ENCODE results near the gene CDC42EP5.

The CDC42EP5 gene

DNA sequence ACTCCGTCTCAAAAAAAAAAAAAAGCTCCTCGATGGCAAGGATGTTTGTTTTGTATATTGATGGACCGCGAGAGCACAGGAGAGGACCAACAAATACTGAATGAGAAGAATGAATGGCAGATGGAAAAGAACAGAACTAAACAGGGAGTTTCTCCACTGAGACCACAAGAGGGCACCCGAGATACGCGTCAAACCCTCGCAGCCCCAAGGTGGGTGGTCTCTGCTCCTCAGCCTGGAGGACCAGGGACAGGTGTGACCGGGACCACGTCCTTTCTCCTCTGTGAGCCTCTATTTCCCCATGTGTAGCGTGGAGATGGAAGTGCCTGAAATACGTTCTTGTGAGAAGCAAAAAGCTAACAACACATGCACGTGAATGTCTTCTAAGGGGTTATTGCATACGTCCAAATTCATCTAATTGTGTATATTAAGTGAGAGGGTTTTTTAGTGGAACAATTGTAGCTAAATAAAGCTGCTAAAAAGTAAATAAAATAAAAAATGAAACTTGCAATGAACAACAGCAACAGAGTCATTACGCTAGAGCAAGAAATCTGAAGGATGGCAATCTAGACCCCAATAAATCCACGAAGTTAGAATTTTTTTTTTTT, 8.3 kb upstream of the CDC42EP5 start:
- no peak for DNase-seq (ENCODE audit: low read depth)
- TF ChIP-seq, protein P1, sequence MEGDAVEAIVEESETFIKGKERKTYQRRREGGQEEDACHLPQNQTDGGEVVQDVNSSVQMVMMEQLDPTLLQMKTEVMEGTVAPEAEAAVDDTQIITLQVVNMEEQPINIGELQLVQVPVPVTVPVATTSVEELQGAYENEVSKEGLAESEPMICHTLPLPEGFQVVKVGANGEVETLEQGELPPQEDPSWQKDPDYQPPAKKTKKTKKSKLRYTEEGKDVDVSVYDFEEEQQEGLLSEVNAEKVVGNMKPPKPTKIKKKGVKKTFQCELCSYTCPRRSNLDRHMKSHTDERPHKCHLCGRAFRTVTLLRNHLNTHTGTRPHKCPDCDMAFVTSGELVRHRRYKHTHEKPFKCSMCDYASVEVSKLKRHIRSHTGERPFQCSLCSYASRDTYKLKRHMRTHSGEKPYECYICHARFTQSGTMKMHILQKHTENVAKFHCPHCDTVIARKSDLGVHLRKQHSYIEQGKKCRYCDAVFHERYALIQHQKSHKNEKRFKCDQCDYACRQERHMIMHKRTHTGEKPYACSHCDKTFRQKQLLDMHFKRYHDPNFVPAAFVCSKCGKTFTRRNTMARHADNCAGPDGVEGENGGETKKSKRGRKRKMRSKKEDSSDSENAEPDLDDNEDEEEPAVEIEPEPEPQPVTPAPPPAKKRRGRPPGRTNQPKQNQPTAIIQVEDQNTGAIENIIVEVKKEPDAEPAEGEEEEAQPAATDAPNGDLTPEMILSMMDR (IDR thresholded peaks at IDR 0.05; ENCODE audit: low read depth, low read length, missing control alignments): peak; percentile 78
- in situ Hi-C loops (cut with HindIII; ENCODE audit: low sequenced_read_pairs): no loop called here
- H3K4me3 ChIP-seq (ENCODE audit: low read depth, low read length): no peak overlapping the region

DNA sequence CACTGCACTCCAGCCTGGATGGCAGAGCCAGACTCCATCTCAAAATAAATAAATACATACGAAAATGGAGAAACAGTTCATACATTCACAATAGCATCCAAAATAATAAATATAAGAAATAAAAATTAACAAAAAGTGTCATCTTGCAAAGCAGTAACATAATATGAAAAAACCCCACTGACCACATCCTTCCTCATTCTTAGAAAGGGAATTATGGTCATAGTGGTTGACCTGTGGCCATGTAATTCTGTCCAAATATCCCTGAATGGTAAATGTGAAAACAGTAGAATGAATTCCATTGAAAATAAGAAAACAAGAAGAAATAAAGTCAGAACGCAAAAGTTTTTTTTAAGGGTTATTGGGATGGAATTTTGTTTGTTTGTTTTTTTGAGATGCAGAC, 7.0 kb upstream of the CDC42EP5 start:
- DNase-seq (ENCODE audit: low read depth): no peak
- no peak overlapping the region for H3K4me3 ChIP-seq (ENCODE audit: low read depth, low read length)
- TF ChIP-seq, protein P1 (IDR thresholded peaks at IDR 0.05; ENCODE audit: low read depth, low read length, missing control alignments): no peak
- in situ Hi-C loops (cut with HindIII; ENCODE audit: low sequenced_read_pairs): no loop called here

DNA sequence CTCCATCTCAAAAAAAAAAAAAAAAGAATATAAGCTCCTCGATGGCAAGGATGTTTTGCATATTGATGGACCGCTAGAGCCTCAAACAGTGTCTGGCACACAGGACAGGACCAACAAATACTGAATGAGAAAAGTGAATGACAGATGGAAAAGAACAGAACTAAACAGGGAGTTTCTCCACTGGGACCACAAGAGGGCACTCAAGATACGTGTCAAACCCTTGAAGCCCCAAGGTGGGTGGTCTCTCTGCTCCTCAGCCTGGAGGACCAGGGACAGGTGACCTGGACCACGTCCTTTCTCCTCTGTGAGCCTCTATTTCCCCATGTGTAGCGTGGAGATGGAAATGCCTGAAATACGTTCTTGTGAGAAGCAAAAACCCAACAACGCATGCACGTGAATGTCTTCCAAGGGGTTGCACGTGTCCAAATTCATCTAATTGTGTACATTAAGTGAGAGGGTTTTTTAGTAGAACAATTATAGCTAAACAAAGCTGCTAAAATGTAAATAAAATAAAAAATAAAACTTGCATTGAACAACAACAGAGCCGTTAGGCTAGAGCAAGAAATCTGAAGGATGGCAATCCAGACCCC, 5.7 kb upstream of the CDC42EP5 start:
- peak; percentile 23 for DNase-seq (ENCODE audit: low read depth)

DNA sequence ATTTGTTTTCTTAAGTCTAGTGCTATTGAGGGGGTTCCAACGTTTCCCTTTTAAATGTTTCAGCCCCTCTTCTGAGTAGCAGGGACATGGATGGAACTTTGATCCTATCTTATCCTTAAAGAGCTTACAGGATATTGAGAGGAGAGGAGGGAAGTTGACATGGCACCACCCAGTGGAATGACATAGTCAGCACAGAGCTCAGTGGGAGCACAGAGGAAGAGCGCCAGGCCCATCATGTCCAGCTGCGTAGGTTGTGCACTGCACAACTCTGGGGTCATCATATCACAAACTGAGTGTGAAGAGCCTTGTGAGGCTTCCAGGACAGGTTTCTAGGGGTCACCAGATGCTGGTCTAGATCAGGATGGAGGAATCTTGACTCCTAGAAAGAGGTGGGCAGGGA, 4.6 kb upstream of the CDC42EP5 start:
- TF ChIP-seq, protein P1 (IDR thresholded peaks at IDR 0.05; ENCODE audit: low read depth, low read length, missing control alignments): no peak
- in situ Hi-C loops (cut with HindIII; ENCODE audit: low sequenced_read_pairs): no loop called here
- H3K4me3 ChIP-seq (ENCODE audit: low read depth, low read length): no peak overlapping the region
- DNase-seq (ENCODE audit: low read depth): no peak

More for the DNA sequence above, 5.7 kb upstream of the CDC42EP5 start:
- in situ Hi-C loops (cut with HindIII; ENCODE audit: low sequenced_read_pairs): no loop called here
- TF ChIP-seq, protein P1 (IDR thresholded peaks at IDR 0.05; ENCODE audit: low read depth, low read length, missing control alignments): peak; percentile 70
- H3K4me3 ChIP-seq (ENCODE audit: low read depth, low read length): no peak overlapping the region

DNA sequence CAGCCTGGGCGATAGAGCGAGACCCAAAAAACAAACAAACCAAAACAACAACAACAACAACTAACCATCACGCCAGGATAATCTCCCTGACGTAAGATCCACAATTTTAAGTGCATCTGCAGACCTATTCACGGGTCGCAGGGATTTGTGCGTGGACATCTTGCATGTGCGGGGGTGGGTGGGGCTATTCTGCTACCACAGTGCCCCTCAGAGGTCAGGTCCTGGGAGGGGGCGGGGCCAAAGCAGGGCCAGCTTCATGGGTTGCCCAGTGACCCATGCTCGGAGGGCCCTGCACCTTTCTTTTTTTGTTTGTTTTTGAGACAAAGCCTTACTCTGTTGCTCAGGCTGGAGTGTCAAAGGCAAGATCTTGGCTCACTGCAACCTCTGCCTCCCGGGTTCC, 2.6 kb upstream of the CDC42EP5 start:
- H3K4me3 ChIP-seq (ENCODE audit: low read depth, low read length): no peak overlapping the region
- TF ChIP-seq, protein P1 (IDR thresholded peaks at IDR 0.05; ENCODE audit: low read depth, low read length, missing control alignments): no peak
- in situ Hi-C loops (cut with HindIII; ENCODE audit: low sequenced_read_pairs): no loop called here
- no peak for DNase-seq (ENCODE audit: low read depth)

DNA sequence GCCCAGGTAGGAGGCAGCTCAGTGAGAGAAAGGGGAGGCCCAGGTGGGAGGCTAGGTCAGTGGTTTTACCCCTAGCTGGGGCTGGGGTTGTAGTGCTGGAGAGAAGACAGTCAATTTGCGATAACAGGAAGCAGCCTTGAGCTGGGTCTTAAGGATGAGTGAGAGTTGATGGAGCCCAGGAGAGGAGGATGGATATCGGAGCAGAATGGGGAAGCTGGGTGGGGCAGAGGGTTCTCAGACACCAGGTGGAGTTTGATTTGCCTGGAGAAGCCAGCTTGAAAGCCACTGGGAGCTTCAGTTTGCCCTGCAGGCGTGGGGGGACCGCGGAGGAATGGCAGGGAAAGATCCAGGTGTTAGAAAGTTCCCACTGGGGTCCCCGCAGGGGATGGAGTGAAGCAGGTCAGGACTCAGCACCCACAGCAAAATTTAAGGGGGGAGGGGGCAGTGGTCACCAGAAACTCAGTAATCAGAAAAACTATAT, 836 bp upstream of the CDC42EP5 start:
- H3K4me3 ChIP-seq (ENCODE audit: low read depth, low read length): peak overlapping the region; percentile 47
- TF ChIP-seq, protein P1 (IDR thresholded peaks at IDR 0.05; ENCODE audit: low read depth, low read length, missing control alignments): no peak
- in situ Hi-C loops (cut with HindIII; ENCODE audit: low sequenced_read_pairs): loop anchor here (25.0 kb wide), 1 partner anchor 1138 kb away; the partner anchor contains the start of genes ZNF524, ZNF784 and ZNF865
- no peak for DNase-seq (ENCODE audit: low read depth)

Measured in astrocyte of the cerebellum (primary cell).